ENCODE data around the gene NEDD8. TPM values are rescaled to one million over a fixed set of nuclear protein-coding genes. Genes with fewer than 3 reads are reported as not detected.

Gene NEDD8
- total and polyA plus RNA-seq, 2 donors (not counting 3 experiments of a cell fraction or from before 2014, with no cell fraction given), result 243 to 316 TPM

DNA sequence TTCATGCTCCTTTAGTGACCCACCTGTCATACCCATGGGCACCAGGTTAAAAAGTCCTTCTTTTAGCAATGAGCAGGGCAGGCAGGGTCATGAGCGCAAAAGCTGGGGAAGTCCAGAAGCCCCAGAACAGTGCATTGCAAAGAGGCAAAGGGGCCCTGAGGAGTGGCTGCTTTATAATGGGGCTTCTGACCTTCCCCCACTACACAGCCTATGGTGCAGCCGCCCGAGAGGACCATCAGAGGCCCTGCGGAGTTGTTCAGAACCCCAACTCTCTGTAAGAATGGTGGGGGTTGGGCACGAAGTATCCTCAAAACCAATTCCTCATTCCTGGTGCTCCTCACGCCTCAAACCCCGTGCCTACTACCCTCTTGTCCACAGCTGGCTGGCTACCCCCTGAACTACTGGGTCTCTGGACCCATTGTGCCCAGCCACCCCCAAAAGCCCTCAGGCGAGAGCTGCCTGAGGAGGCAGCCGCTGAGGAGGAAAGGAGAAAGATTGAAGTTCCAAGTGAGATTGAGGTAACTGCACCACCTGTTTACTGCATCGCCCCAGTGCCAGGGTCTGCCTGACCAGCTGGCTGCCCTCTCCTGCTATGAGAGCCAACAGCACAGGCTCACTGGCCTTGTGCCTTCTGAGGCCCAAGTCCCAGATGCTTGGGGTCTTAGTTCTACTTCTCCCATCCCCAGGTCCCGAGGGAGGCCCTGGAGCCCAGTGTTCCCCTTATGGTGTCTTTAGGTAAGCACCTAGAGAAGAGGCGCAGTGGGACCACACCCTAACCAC is 53.6 kb downstream of the NEDD8 start:
- no peak for DNase-seq (ENCODE audit: low read depth, low spot score)
- TF ChIP-seq EZH2 (IDR thresholded peaks at IDR 0.05; ENCODE audit: borderline replicate concordance, low read depth, low read length, severe bottlenecking), result no peak
- no peak for TF ChIP-seq MYC (IDR thresholded peaks at IDR 0.05; ENCODE audit: low read depth, low read length)
- TF ChIP-seq, protein P1, sequence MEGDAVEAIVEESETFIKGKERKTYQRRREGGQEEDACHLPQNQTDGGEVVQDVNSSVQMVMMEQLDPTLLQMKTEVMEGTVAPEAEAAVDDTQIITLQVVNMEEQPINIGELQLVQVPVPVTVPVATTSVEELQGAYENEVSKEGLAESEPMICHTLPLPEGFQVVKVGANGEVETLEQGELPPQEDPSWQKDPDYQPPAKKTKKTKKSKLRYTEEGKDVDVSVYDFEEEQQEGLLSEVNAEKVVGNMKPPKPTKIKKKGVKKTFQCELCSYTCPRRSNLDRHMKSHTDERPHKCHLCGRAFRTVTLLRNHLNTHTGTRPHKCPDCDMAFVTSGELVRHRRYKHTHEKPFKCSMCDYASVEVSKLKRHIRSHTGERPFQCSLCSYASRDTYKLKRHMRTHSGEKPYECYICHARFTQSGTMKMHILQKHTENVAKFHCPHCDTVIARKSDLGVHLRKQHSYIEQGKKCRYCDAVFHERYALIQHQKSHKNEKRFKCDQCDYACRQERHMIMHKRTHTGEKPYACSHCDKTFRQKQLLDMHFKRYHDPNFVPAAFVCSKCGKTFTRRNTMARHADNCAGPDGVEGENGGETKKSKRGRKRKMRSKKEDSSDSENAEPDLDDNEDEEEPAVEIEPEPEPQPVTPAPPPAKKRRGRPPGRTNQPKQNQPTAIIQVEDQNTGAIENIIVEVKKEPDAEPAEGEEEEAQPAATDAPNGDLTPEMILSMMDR (IDR thresholded peaks at IDR 0.05; ENCODE audit: extremely low read depth in 1 of 2, insufficient read depth in 1 of 2, low read depth in 1 of 2, low read length in 2 of 2), result no peak
- TF ChIP-seq JUN (IDR thresholded peaks at IDR 0.05; ENCODE audit: borderline replicate concordance, insufficient read depth, insufficient read length, low read depth), result no peak
- Histone ChIP-seq H3K9me1 (replicated peaks; ENCODE audit: control insufficient read depth, extremely low read depth, insufficient read depth, low read length) (no peaks in the 10 kb centered on the region), H3K4me2 (ENCODE audit: insufficient read depth, low read length) (no peak overlapping the region), H3K9ac (replicated peaks; ENCODE audit: extremely low read depth, insufficient read depth, low read length) (no peak overlapping the region), H3K27ac (ENCODE audit: insufficient read depth, low read depth, low read length) (no peak overlapping the region), H4K20me1 (replicated peaks; ENCODE audit: control insufficient read depth, extremely low read depth, insufficient read depth, low read length) (no peaks in the 10 kb centered on the region), H3K79me2 (ENCODE audit: control insufficient read depth, insufficient read depth, low read length) (no peaks in the 10 kb centered on the region), H3K27me3 (ENCODE audit: control insufficient read depth in 2 of 2, insufficient read depth in 2 of 2, low read length in 2 of 2) (no peaks in the 10 kb centered on the region), H3K4me3 (replicated peaks in 1 of 3; ENCODE audit: insufficient read depth in 1 of 3, low read depth in 1 of 3, low read length in 3 of 3) (no peak overlapping the region), H3K4me1 (ENCODE audit: control insufficient read depth, extremely low read depth, insufficient read depth, low read length) (no peaks in the 10 kb centered on the region), H2AFZ (ENCODE audit: low read depth, low read length) (no peak overlapping the region), H3K9me3 (replicated peaks; ENCODE audit: control insufficient read depth, insufficient read depth, low read length) (no peaks in the 10 kb centered on the region), H3K36me3 (ENCODE audit: control insufficient read depth in 2 of 2, extremely low read depth in 1 of 2, insufficient read depth in 2 of 2, low read length in 2 of 2) (peaks cover 0 to 26% of the 10 kb centered on the region in 2 experiments)
- ChIA-PET POLR2A (no interaction called here), CTCF (interaction anchor here (2.1 kb wide), 1 partner anchor 10 kb away, joined by 5 read pairs; the partner anchor contains the start of gene IPO4)
- intact Hi-C loops (cut with micrococcal nuclease), result no loop called here
- no peak for FAIRE-seq
- dilution Hi-C loops (cut with MboI; ENCODE audit: extremely low pct_ligation_motif_present, low sequenced_read_pairs), result no loop called here
- BruUV-seq (replicated peaks), result no TSS peak

DNA sequence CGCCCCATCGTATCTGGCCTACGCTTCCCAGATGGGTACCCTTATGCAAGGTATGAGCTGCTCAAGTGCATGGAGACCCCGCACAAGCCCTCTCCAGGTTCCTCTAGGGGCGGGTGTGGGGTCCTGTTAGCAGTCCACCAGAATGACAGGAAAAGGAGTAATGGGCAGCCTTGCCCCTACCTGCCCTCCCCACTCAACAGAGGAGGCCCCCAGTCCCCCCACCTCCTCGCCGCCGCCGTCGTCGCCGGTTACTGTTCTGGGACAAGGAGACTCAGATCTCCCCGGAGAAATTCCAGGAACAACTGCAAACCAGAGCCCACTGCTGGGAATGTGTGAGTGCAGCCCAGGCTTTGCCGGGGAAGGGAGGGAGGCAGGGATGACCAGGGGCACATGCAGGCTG is 54.3 kb downstream of the NEDD8 start:
- Histone ChIP-seq H3K36me3 (ENCODE audit: control insufficient read depth in 2 of 2, extremely low read depth in 1 of 2, insufficient read depth in 2 of 2, low read length in 2 of 2) (peaks cover 0 to 24% of the 10 kb centered on the region in 2 experiments), H3K9ac (replicated peaks; ENCODE audit: extremely low read depth, insufficient read depth, low read length) (no peak overlapping the region), H3K27ac (ENCODE audit: insufficient read depth, low read depth, low read length) (no peak overlapping the region), H3K4me1 (ENCODE audit: control insufficient read depth, extremely low read depth, insufficient read depth, low read length) (no peaks in the 10 kb centered on the region), H3K9me1 (replicated peaks; ENCODE audit: control insufficient read depth, extremely low read depth, insufficient read depth, low read length) (no peaks in the 10 kb centered on the region), H2AFZ (ENCODE audit: low read depth, low read length) (no peak overlapping the region), H3K27me3 (ENCODE audit: control insufficient read depth in 2 of 2, insufficient read depth in 2 of 2, low read length in 2 of 2) (no peaks in the 10 kb centered on the region), H3K4me2 (ENCODE audit: insufficient read depth, low read length) (no peak overlapping the region), H3K4me3 (replicated peaks in 1 of 3; ENCODE audit: insufficient read depth in 1 of 3, low read depth in 1 of 3, low read length in 3 of 3) (no peak overlapping the region), H3K9me3 (replicated peaks; ENCODE audit: control insufficient read depth, insufficient read depth, low read length) (no peaks in the 10 kb centered on the region), H3K79me2 (ENCODE audit: control insufficient read depth, insufficient read depth, low read length) (no peaks in the 10 kb centered on the region), H4K20me1 (replicated peaks; ENCODE audit: control insufficient read depth, extremely low read depth, insufficient read depth, low read length) (no peaks in the 10 kb centered on the region)
- dilution Hi-C loops (cut with MboI; ENCODE audit: extremely low pct_ligation_motif_present, low sequenced_read_pairs) (no loop called here), intact Hi-C loops (cut with micrococcal nuclease) (no loop called here)
- no TSS peak for BruUV-seq (replicated peaks)
- TF ChIP-seq, protein P1 (IDR thresholded peaks at IDR 0.05; ENCODE audit: extremely low read depth in 1 of 2, insufficient read depth in 1 of 2, low read depth in 1 of 2, low read length in 2 of 2), result no peak
- TF ChIP-seq POLR2AphosphoS5 (IDR thresholded peaks at IDR 0.05; ENCODE audit: insufficient read depth, low read depth, low read length) (no peak), EZH2 (IDR thresholded peaks at IDR 0.05; ENCODE audit: borderline replicate concordance, low read depth, low read length, severe bottlenecking) (no peak), GATA2 (IDR thresholded peaks at IDR 0.05; ENCODE audit: insufficient read depth, insufficient read length, low read depth, low read length) (no peak), MYC (IDR thresholded peaks at IDR 0.05; ENCODE audit: low read depth, low read length) (no peak), FOS (IDR thresholded peaks at IDR 0.05; ENCODE audit: borderline replicate concordance, insufficient read depth, low read length) (no peak), JUN (IDR thresholded peaks at IDR 0.05; ENCODE audit: borderline replicate concordance, insufficient read depth, insufficient read length, low read depth) (no peak)
- no peak for DNase-seq (ENCODE audit: low read depth, low spot score)
- ChIA-PET POLR2A (no interaction called here), CTCF (interaction anchor here (1.1 to 1.2 kb wide), 2 partner anchors 8 to 11 kb away, joined by 3 to 4 read pairs; no protein-coding TSS in a partner anchor)
- no peak for FAIRE-seq

Data from endothelial cell of umbilical vein (primary cell).